ENCODE measurements around the gene KNDC1.
"Not testable (repeated sequence)": the region's sequence is repeated elsewhere in the genome, so short reads cannot be mapped to it uniquely, and the experiment has no call there.

The KNDC1 gene

GRCh38 chr10:133126431-133127290, 33.4 kb upstream of the KNDC1 start:
- FAIRE-seq = no peak

DNA sequence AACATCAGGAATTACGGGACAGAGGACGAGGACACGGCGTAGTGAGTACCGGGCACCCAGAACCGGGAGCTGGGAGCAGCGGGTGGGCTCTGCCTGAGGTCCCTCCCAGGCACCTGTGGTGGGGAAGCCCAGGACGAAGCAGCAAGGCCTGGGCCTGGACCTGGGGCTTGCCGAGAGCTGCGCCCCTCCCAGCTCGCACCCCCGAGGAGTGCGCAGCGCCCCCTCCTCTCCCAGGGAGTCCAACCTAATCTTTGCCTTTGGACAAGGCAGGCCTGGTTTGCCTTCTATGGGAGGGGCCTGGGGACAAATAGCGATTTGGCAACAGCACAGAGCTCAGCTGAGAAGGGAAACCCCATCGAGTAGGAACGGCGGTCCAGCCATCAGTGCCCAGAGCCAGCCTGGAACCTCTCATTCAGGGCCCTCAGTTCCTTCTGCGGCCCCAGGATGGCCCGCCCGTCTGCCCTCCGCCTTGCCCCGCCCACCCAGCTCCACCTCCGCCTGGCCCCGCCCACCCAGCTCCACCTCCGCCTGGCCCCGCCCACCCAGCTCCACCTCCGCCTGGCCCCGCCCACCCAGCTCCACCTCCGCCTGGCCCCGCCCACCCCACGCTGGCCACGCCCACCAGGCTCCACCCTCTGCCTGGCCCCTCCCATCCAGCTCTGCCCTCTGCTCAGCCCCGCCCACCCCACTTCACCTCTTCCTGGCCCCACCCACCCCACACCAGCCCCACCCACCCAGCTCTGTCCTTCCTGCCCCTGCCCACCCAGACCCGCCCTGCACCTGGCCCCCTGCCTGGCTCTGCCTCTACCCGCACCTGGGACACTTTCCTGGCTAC, 32.5 kb upstream of the KNDC1 start:
- no peak for FAIRE-seq

DNA sequence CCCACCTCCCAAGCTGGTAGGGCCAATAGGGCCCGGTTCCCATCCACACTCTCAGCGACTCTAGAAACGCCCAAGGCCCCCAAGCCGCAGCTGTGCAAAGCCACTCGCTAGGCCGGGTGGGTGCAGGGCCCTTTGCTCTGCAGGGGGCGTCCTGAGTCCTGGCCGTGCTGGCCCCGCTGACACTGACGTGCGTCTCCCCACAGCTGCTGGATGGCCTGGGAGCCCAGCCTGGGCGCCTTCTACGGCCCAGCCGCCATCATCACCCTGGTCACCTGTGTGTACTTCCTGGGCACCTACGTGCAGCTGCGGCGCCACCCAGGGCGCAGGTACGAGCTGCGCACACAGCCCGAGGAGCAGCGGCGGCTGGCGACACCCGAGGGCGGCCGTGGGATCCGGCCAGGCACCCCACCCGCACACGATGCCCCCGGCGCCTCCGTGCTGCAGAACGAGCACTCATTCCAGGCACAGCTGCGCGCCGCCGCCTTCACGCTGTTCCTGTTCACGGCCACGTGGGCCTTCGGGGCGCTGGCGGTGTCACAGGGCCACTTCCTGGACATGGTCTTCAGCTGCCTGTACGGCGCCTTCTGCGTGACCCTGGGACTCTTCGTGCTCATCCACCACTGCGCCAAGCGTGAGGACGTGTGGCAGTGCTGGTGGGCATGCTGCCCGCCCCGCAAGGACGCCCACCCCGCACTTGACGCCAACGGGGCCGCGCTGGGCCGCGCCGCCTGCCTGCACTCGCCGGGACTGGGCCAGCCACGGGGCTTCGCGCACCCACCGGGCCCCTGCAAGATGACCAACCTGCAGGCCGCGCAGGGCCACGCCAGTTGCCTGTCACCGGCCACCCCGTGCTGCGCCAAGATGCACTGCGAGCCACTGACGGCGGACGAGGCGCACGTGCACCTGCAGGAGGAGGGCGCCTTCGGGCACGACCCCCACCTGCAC, 31.6 kb upstream of the KNDC1 start:
- no peak for FAIRE-seq

DNA sequence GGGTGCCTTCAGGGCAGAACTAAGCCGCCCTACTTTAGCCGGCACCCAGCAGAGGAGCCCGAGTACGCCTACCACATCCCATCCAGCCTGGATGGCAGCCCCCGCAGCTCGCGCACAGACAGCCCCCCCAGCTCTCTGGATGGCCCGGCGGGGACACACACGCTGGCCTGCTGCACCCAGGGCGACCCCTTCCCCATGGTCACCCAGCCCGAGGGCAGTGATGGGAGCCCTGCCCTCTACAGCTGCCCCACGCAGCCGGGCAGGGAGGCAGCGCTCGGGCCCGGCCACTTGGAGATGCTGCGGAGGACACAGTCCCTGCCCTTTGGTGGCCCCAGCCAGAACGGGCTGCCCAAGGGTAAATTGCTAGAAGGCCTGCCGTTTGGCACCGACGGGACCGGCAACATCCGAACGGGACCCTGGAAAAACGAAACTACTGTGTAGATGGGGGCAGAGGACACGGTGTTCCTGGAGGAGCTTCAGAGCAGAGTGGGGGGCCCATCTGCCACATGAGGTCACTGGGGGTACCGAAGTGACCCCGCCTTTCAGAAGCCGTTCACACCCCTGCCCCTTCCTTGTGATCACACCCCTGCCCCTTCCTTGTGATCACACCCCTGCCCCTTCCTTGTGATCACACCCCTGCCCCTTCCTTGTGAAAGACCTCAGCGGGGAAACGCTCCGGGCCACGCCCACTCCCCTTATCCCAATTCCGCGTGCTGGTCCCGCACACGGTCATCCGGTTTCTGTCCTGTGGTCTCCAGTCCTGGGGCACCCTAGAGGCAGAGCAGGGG, 30.8 kb upstream of the KNDC1 start:
- no peak for FAIRE-seq

DNA sequence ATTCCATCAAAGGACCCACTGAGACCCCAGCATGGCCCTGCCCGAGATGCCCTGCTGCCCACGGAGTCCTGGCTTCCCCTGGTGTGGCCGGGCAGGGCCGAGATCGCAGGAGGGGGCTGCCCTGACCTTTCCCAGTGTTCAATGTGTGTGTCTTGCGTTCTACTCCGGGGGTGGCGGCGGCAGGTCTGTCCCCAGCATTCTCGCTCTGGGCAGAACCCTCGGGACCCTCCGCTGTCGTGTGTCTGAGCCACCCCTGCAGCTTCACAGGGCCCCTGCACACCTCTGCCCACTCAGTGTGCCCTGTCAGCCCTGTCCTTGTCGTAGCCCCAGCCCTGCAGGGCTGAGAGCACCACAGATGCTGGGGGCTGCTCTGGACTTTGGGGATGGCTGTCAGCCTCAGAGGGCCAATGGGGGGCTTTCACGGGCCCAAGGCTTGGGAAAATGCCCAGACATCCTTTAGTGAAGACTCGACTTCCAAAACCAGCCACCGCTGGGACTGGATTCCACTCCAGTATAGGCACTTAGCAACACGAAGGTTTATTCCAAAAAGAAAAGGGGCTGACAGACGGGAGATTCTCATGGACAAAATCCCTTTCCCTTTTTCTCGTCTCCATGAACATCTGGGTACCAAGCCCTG, 30.0 kb upstream of the KNDC1 start:
- no peak for FAIRE-seq

- FAIRE-seq = no peak
Measured at GRCh38 chr10:133130602-133131001, 29.4 kb upstream of the KNDC1 start.

DNA sequence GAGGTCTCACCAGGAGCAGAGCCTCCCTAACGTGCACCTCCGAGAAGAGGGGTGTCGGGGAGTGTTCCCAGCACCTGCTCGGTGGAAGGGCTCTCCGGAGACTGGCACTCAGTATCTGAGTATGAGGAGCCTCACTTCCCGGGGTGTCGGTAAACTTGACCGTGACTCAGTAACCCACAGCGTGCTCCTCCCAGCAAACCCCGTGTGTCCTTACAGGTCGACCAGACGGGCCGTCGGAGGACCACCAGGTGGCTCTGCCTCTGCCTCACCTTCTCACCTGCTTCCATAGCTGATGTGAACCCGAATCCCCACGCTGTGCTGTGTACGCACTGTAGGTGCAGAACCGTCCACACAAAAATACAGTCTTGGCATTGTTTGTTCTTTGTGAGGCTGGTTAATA, 29.0 kb upstream of the KNDC1 start:
- FAIRE-seq = no peak

- FAIRE-seq = no peak
Measured at GRCh38 chr10:133131734-133132472, 28.1 kb upstream of the KNDC1 start.

DNA sequence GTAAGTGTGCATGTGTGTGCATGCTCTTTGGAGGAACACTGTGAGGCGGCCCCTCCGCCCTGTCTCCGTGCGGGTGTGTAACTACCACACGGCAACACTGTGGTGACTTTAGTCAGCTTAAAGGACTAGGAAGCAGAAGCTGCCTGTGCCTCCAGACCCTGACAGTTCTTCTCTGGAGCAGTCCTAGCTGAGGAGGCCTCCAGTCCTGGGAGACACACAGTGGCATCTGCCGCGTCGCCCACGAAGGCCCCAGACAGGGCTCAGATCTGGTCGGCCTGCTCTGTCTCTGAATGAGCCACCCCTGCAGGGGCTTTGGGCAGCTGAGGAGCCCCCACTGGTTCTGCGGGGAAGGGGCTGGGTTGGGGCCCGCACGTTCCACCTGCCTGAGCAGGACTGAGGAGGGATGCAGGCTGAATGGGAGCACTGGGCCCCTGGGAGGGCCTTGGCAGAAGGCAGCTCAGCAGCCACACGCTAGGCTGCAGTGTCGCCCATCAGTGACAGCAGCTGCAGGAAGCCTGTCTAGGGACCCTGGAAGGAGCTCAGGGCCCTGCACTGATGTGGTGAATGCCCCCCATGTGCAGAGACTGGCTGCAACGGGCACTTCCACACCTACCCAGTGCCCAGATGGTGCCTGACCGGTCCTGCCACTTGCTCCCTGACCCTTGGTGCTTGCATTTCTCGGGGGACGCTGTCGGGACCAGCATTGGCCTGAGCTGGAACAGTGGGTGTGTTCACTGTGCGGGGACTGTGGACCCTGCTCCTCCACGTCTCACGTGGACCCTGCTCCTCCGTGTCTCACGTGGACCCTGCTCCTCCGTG, 27.3 kb upstream of the KNDC1 start:
- FAIRE-seq = no peak

- no peak for FAIRE-seq
Measured at GRCh38 chr10:133133471-133134231, 26.4 kb upstream of the KNDC1 start.

DNA sequence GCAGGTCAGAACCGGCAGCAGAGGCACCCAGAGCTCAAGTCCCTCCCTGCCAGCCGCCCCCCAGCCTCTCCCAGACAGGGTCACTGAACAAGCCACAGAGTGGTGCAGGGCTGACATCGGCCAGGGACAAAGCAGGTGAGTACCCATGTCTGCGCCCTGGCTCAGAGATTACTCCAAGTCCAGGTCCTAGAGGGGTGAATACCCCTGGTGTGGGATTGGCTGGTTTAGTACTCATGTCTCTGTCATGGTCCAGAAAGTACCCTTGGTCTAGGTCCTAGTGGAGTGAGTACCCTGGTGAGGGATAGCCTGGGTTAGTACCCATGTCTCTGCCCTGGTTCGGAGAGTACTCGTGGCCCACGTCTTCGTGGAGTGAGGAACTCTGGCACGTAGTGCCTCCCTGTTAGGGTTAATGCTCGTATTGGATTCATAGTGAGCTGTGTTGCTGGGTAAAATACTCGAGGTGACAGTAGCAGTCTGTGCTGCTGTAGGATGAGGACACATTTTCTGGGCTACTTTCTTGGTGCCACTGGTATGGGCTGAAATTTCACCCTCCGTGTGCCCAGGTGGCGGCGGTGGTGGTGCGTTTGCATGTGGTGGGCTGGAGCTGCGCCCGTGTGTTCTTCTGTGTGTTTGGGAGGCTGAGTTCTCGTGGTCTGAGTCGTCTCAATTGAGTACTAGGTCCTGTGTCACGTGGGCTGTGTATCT, 25.5 kb upstream of the KNDC1 start:
- no peak for FAIRE-seq

DNA sequence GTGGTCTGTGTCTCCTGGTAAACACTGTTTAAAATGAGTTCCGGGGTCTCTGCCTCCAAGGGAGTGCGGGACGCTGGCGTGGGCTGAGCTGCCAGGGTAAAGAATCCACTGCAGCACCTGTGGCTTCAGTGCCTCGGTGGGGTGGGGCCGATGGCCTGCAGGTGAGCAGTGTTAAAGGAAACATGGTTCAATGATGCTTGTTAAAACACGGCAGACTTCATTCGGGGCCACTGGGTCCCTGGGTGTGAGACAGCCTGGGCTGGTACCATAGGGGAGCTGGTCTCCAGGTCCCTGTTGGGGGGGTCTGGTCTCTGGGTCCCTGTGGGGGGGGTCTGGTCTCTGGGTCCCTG, 24.9 kb upstream of the KNDC1 start:
- FAIRE-seq = no peak

DNA sequence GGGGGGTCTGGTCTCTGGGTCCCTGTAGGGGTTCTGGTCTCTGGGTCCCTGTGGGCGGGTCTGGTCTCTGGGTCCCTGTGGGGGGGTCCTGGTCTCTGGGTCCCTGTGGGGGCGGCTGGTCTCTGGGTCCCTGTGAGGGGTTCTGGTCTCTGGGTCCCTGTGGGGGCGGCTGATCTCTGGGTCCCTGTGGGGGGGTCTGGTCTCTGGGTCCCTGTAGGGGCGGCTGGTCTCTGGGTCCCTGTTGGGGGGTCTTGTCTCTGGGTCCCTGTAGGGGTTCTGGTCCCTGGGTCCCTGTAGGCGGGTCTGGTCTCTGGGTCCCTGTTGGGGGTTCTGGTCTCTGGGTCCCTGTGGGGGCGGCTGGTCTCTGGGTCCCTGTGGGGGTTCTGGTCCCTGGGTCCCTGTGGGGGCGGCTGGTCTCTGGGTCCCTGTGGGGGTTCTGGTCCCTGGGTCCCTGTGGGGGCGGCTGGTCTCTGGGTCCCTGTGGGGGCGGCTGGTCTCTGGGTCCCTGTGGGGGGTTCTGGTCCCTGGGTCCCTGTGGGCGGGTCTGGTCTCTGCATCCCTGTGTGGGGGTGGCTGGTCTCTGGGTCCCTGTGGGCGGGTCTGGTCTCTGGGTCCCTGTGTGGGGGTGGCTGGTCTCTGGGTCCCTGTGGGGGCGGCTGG, 22.4 kb upstream of the KNDC1 start:
- FAIRE-seq = not testable (repeated sequence)

DNA sequence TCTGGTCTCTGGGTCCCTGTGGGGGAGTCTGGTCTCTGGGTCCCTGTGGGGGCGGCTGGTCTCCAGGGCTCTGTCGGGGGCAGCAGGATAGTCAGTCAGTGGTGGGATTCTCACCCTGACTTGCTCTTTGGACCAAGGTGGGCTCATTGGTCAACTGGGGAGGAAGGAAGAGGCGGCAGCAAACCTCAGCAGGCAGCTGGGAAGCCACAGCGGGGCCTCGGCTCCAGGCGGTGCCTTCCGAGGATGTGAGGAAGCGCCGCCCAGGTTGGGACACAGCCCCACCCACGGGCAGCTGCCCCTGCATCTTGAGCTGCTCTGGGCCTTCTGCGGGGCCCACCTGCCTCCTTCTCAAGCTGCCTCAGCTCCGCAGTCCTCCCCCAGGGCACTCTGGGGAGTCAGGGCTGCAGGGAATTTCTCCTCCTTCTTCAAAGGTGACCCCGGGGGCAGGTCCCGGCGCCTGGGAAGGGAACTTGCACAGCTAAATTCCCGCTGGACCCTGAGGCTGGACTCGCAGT, 20.4 kb upstream of the KNDC1 start:
- FAIRE-seq = no peak

DNA sequence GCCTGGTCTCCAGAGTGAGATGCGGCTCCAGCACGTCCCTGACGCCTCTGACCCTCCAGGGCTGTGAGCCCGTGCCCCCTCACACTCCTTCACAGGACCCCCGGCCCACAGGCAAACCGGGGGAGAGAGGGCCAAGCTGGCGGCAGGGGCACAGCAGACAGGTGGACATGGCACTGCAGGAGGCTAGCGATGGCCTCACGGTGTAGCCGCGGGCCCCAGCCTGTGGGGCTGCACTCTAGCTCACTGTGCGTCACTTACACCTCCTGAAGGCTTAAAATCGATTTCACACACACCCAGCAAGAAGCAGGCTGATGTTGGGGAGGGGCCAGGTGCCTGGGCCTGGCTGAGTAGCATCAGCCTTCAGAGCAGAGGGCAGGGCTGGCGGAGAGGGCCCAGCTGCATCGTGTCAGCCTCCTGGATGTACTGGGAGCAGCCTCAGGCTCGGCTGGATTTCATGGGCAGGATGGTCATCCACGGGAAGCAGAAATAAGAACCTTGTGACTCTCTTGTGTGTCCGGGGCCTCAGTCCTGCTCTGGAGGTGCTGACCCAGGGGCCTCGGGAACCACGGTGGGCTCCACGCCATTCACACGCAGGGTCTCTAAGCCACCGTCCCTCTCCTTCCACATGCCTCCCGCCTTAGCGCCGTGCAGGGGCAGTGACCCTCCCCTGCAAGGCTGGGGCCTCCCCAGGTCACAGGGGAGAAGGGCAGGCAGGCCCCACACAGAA, 19.4 kb upstream of the KNDC1 start:
- FAIRE-seq = no peak

DNA sequence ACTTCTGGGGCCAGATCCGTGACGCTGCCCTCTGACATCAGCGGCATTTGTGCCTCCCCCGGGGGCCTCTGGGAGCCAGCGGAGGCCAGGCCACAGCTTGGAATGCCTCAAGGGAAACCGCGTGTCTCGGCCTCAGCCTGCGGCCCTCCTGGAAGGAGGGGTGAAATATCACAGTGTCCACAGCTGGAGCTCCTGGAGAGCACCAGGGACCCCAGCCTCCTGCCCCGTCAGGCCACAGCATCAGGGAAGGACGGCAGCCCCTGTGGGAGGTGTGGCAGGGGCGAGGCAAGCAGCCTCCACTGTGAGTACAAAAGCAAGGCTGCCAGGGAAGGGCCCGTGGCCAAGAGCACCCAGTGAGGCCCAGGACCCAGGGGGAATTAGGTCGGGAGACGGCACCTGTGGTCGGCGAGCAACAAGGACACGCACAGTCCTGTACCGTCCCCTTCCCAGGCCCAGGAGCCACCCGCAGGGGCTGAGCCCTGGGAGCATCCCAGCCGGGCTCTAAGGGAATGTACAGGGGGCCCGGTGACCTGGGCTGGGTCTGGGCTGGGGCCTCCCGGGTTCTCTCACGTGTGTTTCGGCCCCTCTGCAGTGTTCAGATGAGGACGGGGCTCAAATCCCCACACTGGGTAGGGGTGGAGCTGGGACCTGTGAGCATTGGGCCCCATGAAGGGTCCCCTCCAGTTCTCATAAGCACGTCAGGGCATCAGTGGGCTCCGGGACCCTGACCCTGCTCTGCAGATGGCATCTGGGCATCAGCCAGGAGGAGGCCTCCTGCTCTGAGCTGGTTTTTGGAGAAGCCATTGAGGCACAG, 18.7 kb upstream of the KNDC1 start:
- no peak for FAIRE-seq
